IPS-15b (cell line): Measurements from ENCODE around the gene HMX2.

ENCODE experiments used
- H3K27me3 ChIP-seq: one replicate; pipeline ENCODE4 v1.6.1; 2013; ENCODE audit warnings: low read length; ENCODE audit not compliant: control insufficient read depth, insufficient read depth
- H3K36me3 ChIP-seq: one replicate; pipeline ENCODE4 v1.6.1; 2013; ENCODE audit warnings: low read length; ENCODE audit not compliant: control insufficient read depth, insufficient read depth
- H3K4me1 ChIP-seq: one replicate; pipeline ENCODE4 v1.6.1; 2013; ENCODE audit warnings: mild to moderate bottlenecking, low read length; ENCODE audit not compliant: control insufficient read depth, insufficient read depth
- H3K4me3 ChIP-seq: one replicate; pipeline ENCODE4 v1.5.1; 2013; ENCODE audit warnings: low read depth, low read length
- H3K9ac ChIP-seq: one replicate; pipeline ENCODE4 v1.6.1; 2013; ENCODE audit warnings: low read depth, mild to moderate bottlenecking, low read length
- H3K9me3 ChIP-seq: one replicate; pipeline ENCODE4 v1.6.1; 2013; ENCODE audit warnings: mild to moderate bottlenecking, low read length; ENCODE audit not compliant: control insufficient read depth, insufficient read depth

HMX2 gene

GRCh38 chr10:123183724-123184123 lies 35.8 kb downstream of the HMX2 start:
- H3K9ac ChIP-seq, result no peak overlapping the region
- no peaks in the 10 kb centered on the region for H3K4me1 ChIP-seq
- no peaks in the 10 kb centered on the region for H3K27me3 ChIP-seq
- H3K9me3 ChIP-seq, result no peaks in the 10 kb centered on the region
- no peak overlapping the region for H3K4me3 ChIP-seq
- no peaks in the 10 kb centered on the region for H3K36me3 ChIP-seq

GRCh38 chr10:123187781-123188180 lies 39.8 kb downstream of the HMX2 start:
- no peaks in the 10 kb centered on the region for H3K9me3 ChIP-seq
- no peak overlapping the region for H3K9ac ChIP-seq
- no peaks in the 10 kb centered on the region for H3K36me3 ChIP-seq
- no peak overlapping the region for H3K4me3 ChIP-seq
- H3K27me3 ChIP-seq, result no peaks in the 10 kb centered on the region
- H3K4me1 ChIP-seq, result no peaks in the 10 kb centered on the region

GRCh38 chr10:123191886-123192285 lies 44.0 kb downstream of the HMX2 start:
- no peak overlapping the region for H3K4me3 ChIP-seq
- H3K27me3 ChIP-seq, result no peaks in the 10 kb centered on the region
- H3K36me3 ChIP-seq, result no peaks in the 10 kb centered on the region
- no peaks in the 10 kb centered on the region for H3K9me3 ChIP-seq
- peaks cover 6% of the 10 kb centered on the region for H3K4me1 ChIP-seq
- no peak overlapping the region for H3K9ac ChIP-seq

- H3K4me1 ChIP-seq, result peaks cover 6% of the 10 kb centered on the region
- H3K36me3 ChIP-seq, result no peaks in the 10 kb centered on the region
- no peak overlapping the region for H3K4me3 ChIP-seq
- no peak overlapping the region for H3K9ac ChIP-seq
- H3K9me3 ChIP-seq, result no peaks in the 10 kb centered on the region
- H3K27me3 ChIP-seq, result no peaks in the 10 kb centered on the region
Measured at GRCh38 chr10:123194056-123194455, 46.1 kb downstream of the HMX2 start.
